ENCODE results near the gene TM9SF1. TPM values are rescaled to one million over a fixed set of nuclear protein-coding genes. Genes with fewer than 3 reads are reported as not detected.

TM9SF1 gene
- total and polyA plus RNA-seq, 4 donors = 32.7 to 71.9 (median 52.0) TPM

GRCh38 chr14:24182110-24182882, 12.9 kb downstream of the TM9SF1 start:
- Histone ChIP-seq H3K9ac (ENCODE audit: insufficient read depth in 1 of 2, low read length in 2 of 2) (no peak overlapping the region), H3K36me3 (ENCODE audit: control insufficient read depth in 4 of 4, insufficient read depth in 4 of 4, low read length in 4 of 4) (peaks cover 23 to 86% (median 28%) of the 10 kb centered on the region in 4 donors), H3K27ac (ENCODE audit: low read depth in 1 of 2, low read length in 1 of 2) (no peak overlapping the region), H3K9me3 (ENCODE audit: control insufficient read depth in 4 of 4, insufficient read depth in 3 of 4, low read length in 3 of 4) (no peaks in the 10 kb centered on the region), H3K4me1 (ENCODE audit: control insufficient read depth in 5 of 5, insufficient read depth in 5 of 5, low read length in 5 of 5) (no peaks in the 10 kb centered on the region), H3K27me3 (ENCODE audit: control insufficient read depth in 3 of 3, insufficient read depth in 3 of 3, low read length in 2 of 3) (no peaks in the 10 kb centered on the region), H3K4me3 (no peak overlapping the region)
- DNase-seq (no peak), ATAC-seq (ENCODE audit: insufficient read depth, low FRiP score) (no peak)
- 84 to 90% methylated on average over 14 of the region's 14 CpGs for WGBS, 2 donors
- TF ChIP-seq, protein P1, sequence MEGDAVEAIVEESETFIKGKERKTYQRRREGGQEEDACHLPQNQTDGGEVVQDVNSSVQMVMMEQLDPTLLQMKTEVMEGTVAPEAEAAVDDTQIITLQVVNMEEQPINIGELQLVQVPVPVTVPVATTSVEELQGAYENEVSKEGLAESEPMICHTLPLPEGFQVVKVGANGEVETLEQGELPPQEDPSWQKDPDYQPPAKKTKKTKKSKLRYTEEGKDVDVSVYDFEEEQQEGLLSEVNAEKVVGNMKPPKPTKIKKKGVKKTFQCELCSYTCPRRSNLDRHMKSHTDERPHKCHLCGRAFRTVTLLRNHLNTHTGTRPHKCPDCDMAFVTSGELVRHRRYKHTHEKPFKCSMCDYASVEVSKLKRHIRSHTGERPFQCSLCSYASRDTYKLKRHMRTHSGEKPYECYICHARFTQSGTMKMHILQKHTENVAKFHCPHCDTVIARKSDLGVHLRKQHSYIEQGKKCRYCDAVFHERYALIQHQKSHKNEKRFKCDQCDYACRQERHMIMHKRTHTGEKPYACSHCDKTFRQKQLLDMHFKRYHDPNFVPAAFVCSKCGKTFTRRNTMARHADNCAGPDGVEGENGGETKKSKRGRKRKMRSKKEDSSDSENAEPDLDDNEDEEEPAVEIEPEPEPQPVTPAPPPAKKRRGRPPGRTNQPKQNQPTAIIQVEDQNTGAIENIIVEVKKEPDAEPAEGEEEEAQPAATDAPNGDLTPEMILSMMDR (IDR thresholded peaks at IDR 0.05; ENCODE audit: control extremely low read depth, extremely low read depth) = no peak

DNA sequence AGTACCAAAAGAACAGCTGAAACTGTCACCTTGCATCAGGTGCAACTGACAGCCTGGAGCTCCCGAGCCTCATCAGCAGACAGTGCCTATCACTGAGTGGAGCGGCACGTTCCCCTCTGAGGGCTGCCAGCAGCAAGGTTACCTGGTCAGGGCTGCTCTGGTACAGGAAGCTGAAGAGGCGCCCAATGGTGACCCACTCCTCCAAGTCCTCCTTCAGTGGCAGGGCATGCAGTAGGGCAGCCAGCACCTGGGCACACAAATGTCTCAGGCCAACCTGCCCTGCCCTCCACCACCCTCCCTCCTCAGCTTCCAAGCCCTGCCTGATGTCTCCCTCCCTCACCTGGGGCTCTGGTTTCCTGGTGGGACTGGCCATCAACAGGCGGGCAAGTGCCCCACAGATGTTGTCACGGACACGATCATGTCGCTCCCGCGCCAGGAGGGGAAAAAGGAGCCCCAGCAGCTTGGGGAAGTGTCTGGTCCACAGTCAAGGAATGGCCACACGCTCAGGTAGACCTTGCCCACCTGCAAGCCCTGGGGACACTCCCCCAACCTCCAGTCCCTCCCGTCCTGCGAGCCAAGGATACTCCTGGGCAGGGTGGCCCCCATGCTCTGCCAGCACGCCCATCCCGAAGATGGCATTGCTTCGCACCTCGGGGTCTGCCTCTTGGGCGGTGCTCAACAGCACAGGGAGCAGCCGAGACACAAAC, 13.7 kb downstream of the TM9SF1 start:
- TF ChIP-seq, protein P1 (IDR thresholded peaks at IDR 0.05; ENCODE audit: control extremely low read depth, extremely low read depth) = no peak
- Histone ChIP-seq H3K9me3 (ENCODE audit: control insufficient read depth in 4 of 4, insufficient read depth in 3 of 4, low read length in 3 of 4) (no peaks in the 10 kb centered on the region), H3K4me1 (ENCODE audit: control insufficient read depth in 5 of 5, insufficient read depth in 5 of 5, low read length in 5 of 5) (no peaks in the 10 kb centered on the region), H3K4me3 (no peak overlapping the region), H3K27ac (ENCODE audit: low read depth in 1 of 2, low read length in 1 of 2) (no peak overlapping the region), H3K27me3 (ENCODE audit: control insufficient read depth in 3 of 3, insufficient read depth in 3 of 3, low read length in 2 of 3) (no peaks in the 10 kb centered on the region), H3K36me3 (ENCODE audit: control insufficient read depth in 4 of 4, insufficient read depth in 4 of 4, low read length in 4 of 4) (peaks cover 20 to 91% (median 24%) of the 10 kb centered on the region in 4 donors), H3K9ac (ENCODE audit: insufficient read depth in 1 of 2, low read length in 2 of 2) (no peak overlapping the region)
- DNase-seq (no peak), ATAC-seq (ENCODE audit: insufficient read depth, low FRiP score) (no peak)
- 90% methylated on average over 15 to 19 of the region's 19 CpGs for WGBS, 2 donors

DNA sequence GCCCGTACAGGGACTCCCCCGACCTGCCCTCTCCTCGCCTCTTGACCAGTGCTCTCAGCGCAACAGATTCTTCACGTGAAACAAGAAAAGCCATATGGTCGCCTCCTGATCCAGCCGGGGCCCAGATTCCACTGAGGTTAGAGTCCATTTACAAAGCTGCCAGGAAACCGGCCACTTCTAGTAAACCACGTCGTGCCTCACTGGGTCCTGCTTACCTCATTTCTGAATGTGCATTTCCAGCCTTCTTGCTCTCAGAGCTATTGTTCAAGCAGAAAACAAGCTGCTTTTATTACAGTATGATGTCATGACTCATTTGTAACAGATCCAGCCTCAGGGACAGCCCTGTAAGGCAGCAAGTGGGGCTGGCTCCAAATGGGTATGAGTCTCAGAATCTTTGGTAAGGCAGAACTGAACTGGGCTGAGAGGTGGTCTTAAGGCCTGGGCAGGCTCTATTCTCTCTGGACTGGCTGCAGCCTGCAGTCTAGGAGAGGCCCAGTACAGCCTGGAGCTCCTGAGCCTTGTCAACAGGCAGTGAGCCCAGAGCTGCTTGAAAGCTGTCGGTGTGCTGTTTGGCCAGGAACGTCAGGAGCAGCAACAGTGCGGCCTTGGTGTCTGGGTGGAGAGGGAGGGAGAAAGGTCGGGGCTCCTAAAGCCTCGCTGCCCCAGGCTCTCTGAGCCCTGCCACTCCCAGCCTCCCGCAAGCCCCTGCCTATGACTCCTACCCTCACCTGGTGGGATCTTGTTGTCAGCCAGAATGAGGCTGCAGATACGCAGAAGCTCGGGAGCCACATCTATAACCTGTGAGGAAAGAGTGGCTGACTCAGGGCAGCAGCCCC, 15.1 kb downstream of the TM9SF1 start:
- Histone ChIP-seq H3K27me3 (ENCODE audit: control insufficient read depth in 3 of 3, insufficient read depth in 3 of 3, low read length in 2 of 3) (no peaks in the 10 kb centered on the region), H3K4me1 (ENCODE audit: control insufficient read depth in 5 of 5, insufficient read depth in 5 of 5, low read length in 5 of 5) (no peaks in the 10 kb centered on the region), H3K9ac (ENCODE audit: insufficient read depth in 1 of 2, low read length in 2 of 2) (no peak overlapping the region), H3K36me3 (ENCODE audit: control insufficient read depth in 4 of 4, insufficient read depth in 4 of 4, low read length in 4 of 4) (peaks cover 8 to 85% (median 18%) of the 10 kb centered on the region in 4 donors), H3K27ac (ENCODE audit: low read depth in 1 of 2, low read length in 1 of 2) (no peak overlapping the region), H3K4me3 (no peak overlapping the region), H3K9me3 (ENCODE audit: control insufficient read depth in 4 of 4, insufficient read depth in 3 of 4, low read length in 3 of 4) (no peaks in the 10 kb centered on the region)
- TF ChIP-seq, protein P1 (IDR thresholded peaks at IDR 0.05; ENCODE audit: control extremely low read depth, extremely low read depth) = no peak
- DNase-seq (no peak), ATAC-seq (ENCODE audit: insufficient read depth, low FRiP score) (no peak)
- WGBS, 2 donors = 83 to 93% methylated on average over 18 of the region's 18 CpGs

Data from lung (tissue), 12 donors.